ENCODE data around the gene NMNAT3. TPM values are rescaled to one million over a fixed set of nuclear protein-coding genes. Genes with fewer than 3 reads are reported as not detected.

The NMNAT3 gene
- total RNA-seq, 1 donor from 2014 or later = 13.6 TPM

DNA sequence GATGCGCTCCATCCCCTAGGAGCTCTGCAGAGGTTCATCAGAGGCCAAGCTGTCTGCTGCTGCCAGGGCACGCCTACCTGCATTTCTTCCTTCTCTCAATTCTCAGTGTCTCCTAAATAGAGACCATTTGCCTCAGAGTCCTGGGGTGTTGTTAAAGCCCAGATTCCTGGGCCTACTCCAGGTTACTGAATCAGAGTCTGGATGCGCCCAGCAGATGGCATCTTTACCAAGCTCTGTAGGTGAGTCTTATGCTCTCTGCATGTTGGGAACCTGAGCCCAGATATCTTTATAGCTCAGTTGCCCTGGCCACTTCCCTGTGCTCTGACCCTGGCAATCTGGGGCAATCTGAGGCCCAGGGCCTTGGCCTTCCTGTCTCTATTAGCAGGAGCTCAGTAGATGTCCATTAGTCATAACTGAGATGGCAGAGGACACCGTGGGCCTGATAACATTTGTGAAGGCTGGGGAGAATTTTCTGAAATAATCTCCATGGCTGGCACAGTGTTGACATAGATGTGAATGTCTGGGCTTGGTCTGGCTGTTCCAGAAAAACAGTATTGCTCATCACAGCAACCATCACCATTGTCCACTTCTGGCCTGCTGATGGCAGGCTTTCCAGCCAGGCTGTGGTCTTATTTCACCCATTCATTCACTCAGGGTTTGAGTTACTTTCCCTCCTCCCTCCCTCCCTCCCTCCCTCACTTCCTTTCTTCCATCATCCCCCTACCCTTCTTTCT lies 125.0 kb downstream of the NMNAT3 start:
- no peaks in the 10 kb centered on the region for H3K9me3 Mint-ChIP-seq
- no peaks in the 10 kb centered on the region for H3K27me3 Mint-ChIP-seq (ENCODE audit: low read depth)

DNA sequence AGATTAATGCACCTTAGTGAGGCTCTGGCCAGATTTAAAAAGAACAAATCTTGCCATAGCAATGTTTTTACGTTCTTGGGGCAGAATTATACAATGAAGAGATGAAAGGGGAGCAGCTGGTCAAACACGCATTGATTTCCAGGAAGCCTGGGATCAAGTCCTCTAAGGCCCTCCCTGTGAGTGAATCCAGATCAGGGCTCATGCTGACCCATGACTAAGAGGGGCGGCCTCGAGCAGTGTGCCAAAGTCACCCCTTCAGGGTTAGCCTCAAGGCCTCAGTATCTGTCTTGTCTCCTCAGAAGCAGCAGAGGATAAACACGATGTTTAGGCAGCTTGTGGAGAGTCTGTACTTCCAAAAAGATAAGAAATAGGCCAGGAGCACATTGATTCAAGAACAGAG lies 129.0 kb downstream of the NMNAT3 start:
- TF ChIP-seq, protein P1, sequence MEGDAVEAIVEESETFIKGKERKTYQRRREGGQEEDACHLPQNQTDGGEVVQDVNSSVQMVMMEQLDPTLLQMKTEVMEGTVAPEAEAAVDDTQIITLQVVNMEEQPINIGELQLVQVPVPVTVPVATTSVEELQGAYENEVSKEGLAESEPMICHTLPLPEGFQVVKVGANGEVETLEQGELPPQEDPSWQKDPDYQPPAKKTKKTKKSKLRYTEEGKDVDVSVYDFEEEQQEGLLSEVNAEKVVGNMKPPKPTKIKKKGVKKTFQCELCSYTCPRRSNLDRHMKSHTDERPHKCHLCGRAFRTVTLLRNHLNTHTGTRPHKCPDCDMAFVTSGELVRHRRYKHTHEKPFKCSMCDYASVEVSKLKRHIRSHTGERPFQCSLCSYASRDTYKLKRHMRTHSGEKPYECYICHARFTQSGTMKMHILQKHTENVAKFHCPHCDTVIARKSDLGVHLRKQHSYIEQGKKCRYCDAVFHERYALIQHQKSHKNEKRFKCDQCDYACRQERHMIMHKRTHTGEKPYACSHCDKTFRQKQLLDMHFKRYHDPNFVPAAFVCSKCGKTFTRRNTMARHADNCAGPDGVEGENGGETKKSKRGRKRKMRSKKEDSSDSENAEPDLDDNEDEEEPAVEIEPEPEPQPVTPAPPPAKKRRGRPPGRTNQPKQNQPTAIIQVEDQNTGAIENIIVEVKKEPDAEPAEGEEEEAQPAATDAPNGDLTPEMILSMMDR (IDR thresholded peaks at IDR 0.05; ENCODE audit: unreplicated experiment) = no peak
- Mint-ChIP-seq H3K9me3 (peaks cover 4% of the 10 kb centered on the region), H3K4me1 (peaks cover 9% of the 10 kb centered on the region), H3K4me3 (no peak overlapping the region), H3K36me3 (peaks cover 4% of the 10 kb centered on the region), H3K27ac (peak overlapping the region; percentile 44), H3K27me3 (ENCODE audit: low read depth) (no peaks in the 10 kb centered on the region)
- no peak for DNase-seq (ENCODE audit: low spot score in 2 of 2, unreplicated experiment in 2 of 2)

More for the DNA sequence above, 125.0 kb downstream of the NMNAT3 start:
- Mint-ChIP-seq H3K4me1 (peaks cover 41% of the 10 kb centered on the region), H3K27ac (no peak overlapping the region), H3K4me3 (no peak overlapping the region), H3K36me3 (no peaks in the 10 kb centered on the region)
- TF ChIP-seq, protein P1 (IDR thresholded peaks at IDR 0.05; ENCODE audit: unreplicated experiment) = no peak
- no peak for DNase-seq (ENCODE audit: low spot score in 2 of 2, unreplicated experiment in 2 of 2)

DNA sequence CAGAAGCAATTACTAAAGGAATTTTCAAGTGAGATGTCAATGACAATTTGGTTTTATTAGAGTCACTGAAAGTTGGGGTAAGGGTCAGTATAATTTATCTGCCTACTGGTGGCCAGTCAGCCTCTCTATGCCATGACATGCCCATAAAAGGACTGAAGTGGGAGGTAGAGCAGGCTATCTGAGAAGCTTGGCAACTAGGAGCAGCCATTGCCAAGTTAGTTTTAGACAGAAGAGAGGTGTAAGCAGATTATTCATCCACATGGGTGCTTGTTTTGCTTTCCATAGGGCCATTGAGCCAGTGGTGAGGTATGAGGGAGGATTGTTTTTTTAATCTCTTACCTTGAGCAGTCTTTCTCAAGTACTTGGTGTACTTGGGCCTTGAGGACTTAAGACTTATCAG lies 130.1 kb downstream of the NMNAT3 start:
- peaks cover 8% of the 10 kb centered on the region for H3K4me1 Mint-ChIP-seq
- peaks cover 5% of the 10 kb centered on the region for H3K36me3 Mint-ChIP-seq
- H3K27ac Mint-ChIP-seq = no peak overlapping the region
- H3K9me3 Mint-ChIP-seq = peaks cover 4% of the 10 kb centered on the region
- no peaks in the 10 kb centered on the region for H3K27me3 Mint-ChIP-seq (ENCODE audit: low read depth)
- TF ChIP-seq, protein P1 (IDR thresholded peaks at IDR 0.05; ENCODE audit: unreplicated experiment) = no peak
- no peak overlapping the region for H3K4me3 Mint-ChIP-seq
- no peak for DNase-seq (ENCODE audit: low spot score in 2 of 2, unreplicated experiment in 2 of 2)

DNA sequence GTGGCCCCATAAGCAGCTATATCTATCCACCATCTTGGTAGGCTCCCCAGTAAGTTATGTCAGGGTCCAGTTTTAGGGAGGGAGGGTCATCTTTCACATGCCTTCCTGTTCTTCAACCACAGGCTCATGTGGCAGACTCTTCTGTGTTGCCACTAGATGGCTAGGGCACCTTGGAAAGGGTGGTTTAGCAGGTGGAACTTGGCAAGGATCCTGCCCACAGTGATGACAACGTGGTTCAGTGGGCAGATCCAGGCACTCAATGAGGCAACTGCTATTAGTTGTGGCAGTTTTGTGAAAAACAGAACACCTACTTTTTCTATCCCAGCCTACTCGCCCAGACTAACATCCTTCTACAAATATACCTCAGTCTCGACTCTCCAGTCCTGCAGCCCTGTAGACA lies 131.0 kb downstream of the NMNAT3 start:
- Mint-ChIP-seq H3K4me3 (no peak overlapping the region), H3K4me1 (peaks cover 12% of the 10 kb centered on the region), H3K27ac (no peak overlapping the region), H3K9me3 (peaks cover 4% of the 10 kb centered on the region), H3K36me3 (peaks cover 5% of the 10 kb centered on the region), H3K27me3 (ENCODE audit: low read depth) (no peaks in the 10 kb centered on the region)
- TF ChIP-seq, protein P1 (IDR thresholded peaks at IDR 0.05; ENCODE audit: unreplicated experiment) = no peak
- DNase-seq (ENCODE audit: low spot score in 2 of 2, unreplicated experiment in 2 of 2) = no peak

DNA sequence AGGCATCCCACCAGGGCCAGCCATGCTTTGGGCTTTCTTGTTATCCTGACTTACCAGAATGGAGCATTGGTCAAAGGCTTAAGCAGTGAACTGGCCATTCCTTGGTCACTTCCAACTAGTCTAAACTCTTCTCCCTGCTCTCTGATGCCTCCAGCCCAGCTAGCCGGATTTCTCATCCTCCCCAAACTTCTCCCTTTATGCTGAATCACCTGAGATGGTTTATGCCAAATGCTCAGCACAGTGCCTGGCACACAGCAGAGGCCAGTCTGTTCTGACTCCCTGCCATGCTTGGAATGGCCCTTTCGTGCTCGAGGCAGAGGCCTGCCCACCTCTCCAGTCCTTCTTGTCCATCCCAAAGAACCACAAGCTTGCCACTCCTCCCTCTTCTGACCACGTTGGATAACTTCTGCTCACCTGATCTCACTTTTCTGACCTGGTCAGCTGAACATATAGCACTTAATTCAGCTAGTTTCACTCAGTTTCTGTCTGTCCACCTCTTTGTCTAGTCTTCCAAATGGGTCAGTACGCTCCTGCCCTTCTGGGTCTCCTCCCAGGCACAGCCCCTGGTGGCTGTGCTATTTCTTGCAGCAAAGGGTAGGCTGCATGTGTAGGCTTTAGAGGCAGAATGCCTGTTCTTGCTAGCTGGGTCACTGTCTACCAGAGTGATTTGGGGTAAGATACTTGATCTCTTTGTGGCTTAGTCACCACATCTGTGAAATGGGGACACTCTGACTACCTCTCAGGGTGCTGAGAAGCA lies 136.1 kb downstream of the NMNAT3 start:
- TF ChIP-seq, protein P1 (IDR thresholded peaks at IDR 0.05; ENCODE audit: unreplicated experiment) = peak; percentile 15
- H3K27ac Mint-ChIP-seq = peak overlapping the region; percentile 91
- no peak for DNase-seq (ENCODE audit: low spot score in 2 of 2, unreplicated experiment in 2 of 2)
- H3K4me3 Mint-ChIP-seq = peak overlapping the region; percentile 84
- H3K27me3 Mint-ChIP-seq (ENCODE audit: low read depth) = no peaks in the 10 kb centered on the region
- H3K36me3 Mint-ChIP-seq = peaks cover 7% of the 10 kb centered on the region
- peaks cover 4% of the 10 kb centered on the region for H3K9me3 Mint-ChIP-seq
- H3K4me1 Mint-ChIP-seq = peaks cover 49% of the 10 kb centered on the region

All from mesothelial cell of epicardium (in vitro differentiated cells).